CD4-positive, alpha-beta T cell treated with Interleukin-17A for 1 hour (primary cell): ENCODE results near the gene KRTAP4-9.
A peak's percentile ranks its signal among the peaks of the same experiment; 100 is the strongest.
"Not testable (repeated sequence)": the region's sequence is repeated elsewhere in the genome, so short reads cannot be mapped to it uniquely, and the experiment has no call there.

Experiments used
- DNase-seq: peaks from one replicate; pipeline ENCODE4 v3.0.0-alpha.2; 2020

KRTAP4-9 gene

DNA sequence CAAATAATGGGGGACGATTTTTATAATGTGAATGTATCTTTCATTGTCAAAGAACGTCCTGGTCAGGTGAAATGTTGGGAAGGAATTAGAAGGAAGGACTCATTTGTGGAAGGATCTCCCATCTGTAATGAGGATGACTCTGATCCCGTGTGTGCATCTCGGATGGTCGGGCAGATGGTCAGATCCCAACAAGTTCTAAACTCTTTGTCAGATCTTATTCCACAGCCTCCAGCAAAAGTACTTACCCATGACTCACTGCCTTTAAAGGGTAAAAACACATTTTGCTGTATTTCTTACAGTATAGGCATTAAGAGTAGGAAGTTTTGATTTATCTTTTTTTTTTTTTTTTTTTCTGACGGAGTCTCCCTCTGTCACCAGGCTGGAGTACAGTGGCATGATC is 6.7 kb upstream of the KRTAP4-9 start:
- no peak for DNase-seq

DNA sequence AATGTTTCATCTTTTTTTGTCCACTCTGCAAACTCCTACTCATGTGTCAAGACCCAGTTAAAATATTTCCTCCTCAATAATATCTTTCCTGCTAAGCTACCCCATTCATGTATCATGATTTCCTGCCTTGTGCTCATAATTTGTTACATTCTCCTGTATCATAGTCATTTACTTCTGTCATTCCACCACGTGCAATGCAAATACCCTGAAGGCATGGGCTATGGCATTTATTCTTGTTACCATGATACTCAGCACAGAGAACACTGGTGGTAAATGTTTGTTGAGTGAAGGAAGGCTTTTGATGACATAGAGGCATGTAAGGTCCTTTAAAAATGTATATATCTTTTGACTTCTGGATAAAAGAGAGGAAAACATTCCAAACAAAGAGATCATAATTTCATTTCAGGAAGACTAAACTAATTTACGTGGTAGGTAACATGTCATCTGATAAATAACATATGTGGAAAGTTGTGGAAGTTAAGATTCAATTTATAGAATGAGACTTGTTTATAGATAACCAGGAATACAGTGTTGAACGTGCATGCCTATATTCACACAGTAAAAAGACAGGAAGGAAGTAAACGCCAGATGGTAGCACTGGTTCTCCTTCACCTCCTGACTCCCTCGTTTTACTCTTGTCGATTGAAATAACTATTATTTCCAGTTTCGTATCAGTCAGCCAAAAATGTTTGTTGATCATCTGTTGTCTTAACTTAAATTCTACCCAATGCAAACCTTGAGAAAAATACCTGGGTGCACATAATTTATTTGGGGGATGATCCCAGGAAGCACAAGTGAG is 5.3 kb upstream of the KRTAP4-9 start:
- not testable (repeated sequence) for DNase-seq

- DNase-seq = no peak
Measured at GRCh38 chr17:41101586-41102259, 3.5 kb upstream of the KRTAP4-9 start, which contains the start of gene KRTAP4-16. Gene KRTAP4-16 (minus strand): TSS chr17:41102209. CDS start chr17:41102209, 0 bp downstream.

- DNase-seq = no peak
Measured at GRCh38 chr17:41103896-41104295, 1.3 kb upstream of the KRTAP4-9 start.

DNA sequence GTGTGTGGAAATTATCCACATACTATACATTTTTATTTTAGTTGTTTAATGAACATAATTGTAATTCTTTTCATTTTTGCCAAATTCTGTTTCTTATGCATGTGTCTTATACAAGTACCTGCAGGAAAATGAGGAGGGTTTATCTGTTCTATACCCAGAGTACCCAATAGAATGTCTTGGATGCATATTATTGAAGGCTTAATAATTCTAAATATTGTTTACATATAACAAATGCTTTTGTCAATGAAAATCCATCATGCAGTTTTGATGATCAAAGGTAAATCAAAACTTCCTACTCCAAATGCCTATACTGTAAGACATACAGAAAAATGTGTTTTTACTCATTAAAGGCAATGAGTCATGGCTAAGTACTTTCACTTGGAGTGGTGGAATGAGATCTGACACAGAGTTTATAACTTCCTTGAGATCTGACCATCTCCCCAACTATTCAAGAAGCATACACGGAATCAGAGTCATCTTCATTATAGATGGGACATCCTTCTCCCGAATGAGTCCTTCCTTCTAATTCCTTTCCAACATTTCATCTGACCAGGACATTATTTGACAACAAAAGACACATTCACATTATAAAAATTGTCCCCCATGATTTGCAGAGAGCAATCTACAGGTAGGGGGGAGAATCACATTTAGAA is 677 bp upstream of the KRTAP4-9 start:
- DNase-seq = not testable (repeated sequence)

GRCh38 chr17:41107941-41108450 is 2.8 kb downstream of the KRTAP4-9 start:
- DNase-seq = no peak

DNA sequence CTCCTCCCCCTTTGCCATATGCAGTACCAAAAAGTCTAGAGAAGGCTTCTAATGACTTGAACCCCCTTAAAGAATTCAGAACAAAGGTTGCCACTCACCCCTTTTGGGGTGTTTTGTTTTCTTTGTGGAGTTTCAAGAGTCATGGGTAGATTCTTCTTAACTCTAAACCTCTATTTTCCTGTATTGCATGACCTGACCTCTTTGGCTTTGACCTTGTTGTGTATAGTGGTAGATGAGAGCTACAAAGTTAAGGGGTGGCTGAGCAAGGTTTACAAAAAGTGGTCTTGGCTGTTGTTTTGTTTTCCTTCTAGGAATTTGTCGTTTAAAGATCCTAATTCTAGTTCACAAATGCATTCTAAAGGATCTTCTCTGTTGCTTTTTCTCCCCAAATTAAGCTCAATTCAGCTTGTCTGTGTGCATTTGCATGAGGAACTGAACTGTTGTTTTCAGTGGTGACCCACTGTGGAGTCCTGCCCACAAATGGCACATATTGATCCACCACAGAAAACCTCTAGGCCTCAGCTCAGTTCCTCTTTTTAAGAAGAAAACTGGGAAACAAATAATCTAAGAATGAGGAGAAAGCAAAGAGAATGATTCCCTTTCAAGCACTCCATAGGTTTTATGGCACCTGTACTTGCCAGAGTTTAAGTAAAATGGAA is 3.7 kb downstream of the KRTAP4-9 start:
- DNase-seq = not testable (repeated sequence)

- no peak for DNase-seq
Measured at GRCh38 chr17:41111151-41111885, 6.1 kb downstream of the KRTAP4-9 start.

DNA sequence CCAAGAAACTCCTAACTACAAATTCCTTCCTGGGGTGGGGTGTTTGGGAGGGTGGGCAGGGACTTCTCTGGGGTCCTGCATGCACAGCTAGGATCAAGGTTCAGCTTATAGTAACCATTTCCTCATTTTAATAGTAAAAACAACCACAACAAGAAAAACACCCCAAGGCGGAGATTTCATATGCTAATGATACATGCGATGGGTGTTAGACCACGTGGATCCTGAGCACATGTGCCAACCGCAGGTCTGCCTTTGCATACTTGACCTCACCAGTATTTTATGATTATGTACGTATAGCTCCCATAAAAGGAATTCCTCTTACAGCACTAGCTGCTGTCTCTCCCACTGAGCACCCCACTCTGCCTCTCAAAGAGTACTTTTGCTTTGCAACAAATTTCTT is 11.1 kb downstream of the KRTAP4-9 start:
- no peak for DNase-seq

GRCh38 chr17:41117846-41118386 is 12.7 kb downstream of the KRTAP4-9 start, which contains the start of gene KRTAP4-11:
Gene KRTAP4-11 (minus strand): TSS chr17:41118373. CDS start chr17:41118315, 58 bp downstream.
- DNase-seq = not testable (repeated sequence)

- no peak for DNase-seq
Measured at GRCh38 chr17:41118721-41119120, 13.5 kb downstream of the KRTAP4-9 start.

GRCh38 chr17:41119696-41120690 is 14.8 kb downstream of the KRTAP4-9 start:
- DNase-seq = peak; percentile 23

DNA sequence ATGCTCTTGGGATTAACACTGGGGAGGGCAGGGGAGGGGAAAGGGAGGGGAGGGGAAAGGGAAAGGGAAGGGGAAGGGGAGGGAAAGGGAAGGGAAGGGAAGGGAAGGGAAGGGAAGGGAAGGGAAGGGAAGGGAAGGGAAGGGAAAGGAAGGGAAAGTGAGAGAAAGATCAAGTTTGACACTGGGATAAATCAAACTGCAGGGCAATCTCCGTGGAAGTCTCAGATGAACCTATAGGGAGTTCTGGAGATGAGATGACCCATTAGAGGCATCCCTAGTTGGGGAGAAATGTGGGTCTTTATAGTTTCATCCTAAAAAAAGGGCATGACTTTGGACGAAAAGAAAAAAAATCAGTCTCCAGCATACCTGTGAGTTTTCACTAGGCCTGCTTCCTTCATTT is 16.6 kb downstream of the KRTAP4-9 start:
- DNase-seq = no peak

- not testable (repeated sequence) for DNase-seq
Measured at GRCh38 chr17:41123292-41123990, 18.3 kb downstream of the KRTAP4-9 start.

DNA sequence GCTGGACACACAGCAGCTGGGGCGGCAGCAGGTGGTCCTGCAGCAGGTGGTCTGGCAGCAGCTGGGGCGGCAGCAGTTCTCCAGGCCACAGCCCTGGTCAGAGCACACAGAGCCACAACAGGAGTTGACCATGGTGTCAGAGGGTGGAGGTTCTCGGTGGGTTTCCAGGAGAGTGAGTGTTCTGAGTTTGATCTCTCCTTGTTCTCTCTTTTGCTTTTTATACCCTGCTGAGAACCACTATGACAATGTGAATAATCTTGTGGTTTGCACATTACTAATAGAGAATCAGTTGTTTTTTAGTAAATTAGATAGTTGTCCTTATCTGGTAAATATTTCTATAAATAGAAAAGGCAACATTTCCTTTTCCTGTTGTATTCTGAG is 18.8 kb downstream of the KRTAP4-9 start, which contains the start of gene KRTAP4-12:
Gene KRTAP4-12, minus strand, starts transcription at position 192 of the 381 bp plus-strand sequence. Its CDS starts 60 bp downstream, at position 132.
- not testable (repeated sequence) for DNase-seq

DNA sequence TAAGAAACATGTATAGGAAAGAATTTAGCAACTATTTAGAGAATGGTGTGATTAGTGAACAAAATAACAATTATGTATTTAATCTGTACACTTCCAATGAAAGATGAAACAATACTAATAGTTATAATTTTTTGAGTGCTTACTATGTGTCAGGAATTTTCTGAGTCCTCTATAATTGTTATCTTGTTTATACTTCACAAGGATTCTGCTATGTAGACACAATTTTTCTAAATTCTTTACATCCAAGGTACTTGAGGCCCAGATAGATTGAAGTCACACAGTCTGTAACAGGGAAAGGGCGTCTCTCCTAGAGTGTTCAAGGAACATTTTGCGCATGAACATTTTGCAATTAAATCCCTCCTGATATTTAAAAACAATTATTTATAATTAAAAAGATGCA is 19.9 kb downstream of the KRTAP4-9 start:
- DNase-seq = no peak

GRCh38 chr17:41126412-41126811 is 21.2 kb downstream of the KRTAP4-9 start:
- no peak for DNase-seq

- DNase-seq = no peak
Measured at GRCh38 chr17:41127371-41127770, 22.2 kb downstream of the KRTAP4-9 start.

DNA sequence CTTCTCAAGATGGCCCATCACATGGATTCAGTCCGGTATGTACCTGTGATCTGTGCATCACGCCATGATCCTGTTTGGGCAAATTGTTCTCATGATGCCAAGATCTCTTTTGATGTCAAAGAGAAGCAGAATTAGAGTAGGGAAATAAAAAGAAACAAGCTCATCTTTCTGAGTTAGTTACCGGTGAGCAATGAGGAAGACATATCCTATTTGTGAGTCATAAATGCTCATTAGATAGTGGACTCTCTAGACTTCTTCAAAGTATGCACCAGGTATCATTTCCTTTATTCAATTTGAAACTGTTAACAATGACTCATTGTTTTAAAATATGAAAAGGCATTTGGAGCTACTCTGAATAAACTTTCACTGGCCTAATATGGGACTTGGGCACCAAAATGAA is 26.8 kb downstream of the KRTAP4-9 start:
- DNase-seq = no peak
